ENCODE data around the gene NR3C2. TPM values are rescaled to one million over a fixed set of nuclear protein-coding genes. Genes with fewer than 3 reads are reported as not detected.

NR3C2 gene
- total RNA-seq, 1 experiment from 2014 or later = 1.6 TPM

DNA sequence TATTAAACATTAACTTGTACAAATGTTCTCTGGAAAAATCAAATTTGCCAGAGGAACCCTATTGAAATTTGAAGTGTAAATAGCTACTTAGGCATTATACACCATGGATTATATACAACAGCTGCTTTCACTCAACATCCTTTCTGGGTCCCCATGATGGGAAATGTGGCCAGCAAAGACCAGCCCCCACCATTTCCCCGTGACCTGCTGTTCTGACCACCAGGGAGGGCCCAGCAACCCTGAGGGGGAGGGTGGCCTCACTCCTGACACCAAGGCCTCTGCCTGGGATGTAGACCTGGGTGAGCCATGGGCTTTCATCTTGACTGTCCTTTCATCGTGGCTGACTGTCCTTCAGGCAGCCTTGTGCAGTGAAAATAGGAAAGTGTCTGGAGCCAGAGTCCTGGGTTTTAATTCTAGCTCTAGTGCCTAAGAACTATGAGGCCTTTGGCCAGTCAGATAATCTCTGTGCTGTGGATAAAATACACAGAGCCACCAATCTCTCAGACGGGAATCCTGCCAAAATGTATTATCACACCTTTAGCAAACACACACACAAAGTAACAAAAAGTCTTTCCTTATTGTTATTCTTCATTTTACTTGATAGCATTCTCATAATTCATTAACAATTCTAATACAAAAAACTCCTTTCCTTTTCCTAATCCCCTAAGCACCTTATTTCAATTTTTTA is 45.1 kb downstream of the NR3C2 start:
- DNase-seq (ENCODE audit: low spot score) = no peak
- ChIA-PET POLR2A (ENCODE audit: low non-redundant PET) (no interaction called here), CTCF (no interaction called here)
- Histone ChIP-seq H3K36me3 (ENCODE audit: insufficient read depth, low read length, poor library complexity, severe bottlenecking) (no peaks in the 10 kb centered on the region), H3K9me3 (ENCODE audit: low read depth, low read length, poor library complexity, severe bottlenecking) (no peaks in the 10 kb centered on the region), H3K27ac (ENCODE audit: low read depth, low read length, poor library complexity, severe bottlenecking) (no peak overlapping the region), H3K4me3 (ENCODE audit: low read depth, low read length, poor library complexity, severe bottlenecking) (no peak overlapping the region), H3K27me3 (replicated peaks; ENCODE audit: insufficient read depth, low read depth, low read length, poor library complexity) (no peaks in the 10 kb centered on the region), H3K4me1 (ENCODE audit: insufficient read depth, low read length, poor library complexity, severe bottlenecking) (no peaks in the 10 kb centered on the region)
- BruUV-seq (replicated peaks) = no TSS peak
- intact Hi-C loops (cut with micrococcal nuclease; ENCODE audit: unreplicated experiment) = no loop called here
- TF ChIP-seq EZH2 (IDR thresholded peaks at IDR 0.05; ENCODE audit: borderline replicate concordance, low read depth, low read length, poor library complexity, severe bottlenecking) = no peak
- TF ChIP-seq, protein P1, sequence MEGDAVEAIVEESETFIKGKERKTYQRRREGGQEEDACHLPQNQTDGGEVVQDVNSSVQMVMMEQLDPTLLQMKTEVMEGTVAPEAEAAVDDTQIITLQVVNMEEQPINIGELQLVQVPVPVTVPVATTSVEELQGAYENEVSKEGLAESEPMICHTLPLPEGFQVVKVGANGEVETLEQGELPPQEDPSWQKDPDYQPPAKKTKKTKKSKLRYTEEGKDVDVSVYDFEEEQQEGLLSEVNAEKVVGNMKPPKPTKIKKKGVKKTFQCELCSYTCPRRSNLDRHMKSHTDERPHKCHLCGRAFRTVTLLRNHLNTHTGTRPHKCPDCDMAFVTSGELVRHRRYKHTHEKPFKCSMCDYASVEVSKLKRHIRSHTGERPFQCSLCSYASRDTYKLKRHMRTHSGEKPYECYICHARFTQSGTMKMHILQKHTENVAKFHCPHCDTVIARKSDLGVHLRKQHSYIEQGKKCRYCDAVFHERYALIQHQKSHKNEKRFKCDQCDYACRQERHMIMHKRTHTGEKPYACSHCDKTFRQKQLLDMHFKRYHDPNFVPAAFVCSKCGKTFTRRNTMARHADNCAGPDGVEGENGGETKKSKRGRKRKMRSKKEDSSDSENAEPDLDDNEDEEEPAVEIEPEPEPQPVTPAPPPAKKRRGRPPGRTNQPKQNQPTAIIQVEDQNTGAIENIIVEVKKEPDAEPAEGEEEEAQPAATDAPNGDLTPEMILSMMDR (conservative IDR thresholded peaks at IDR 0.05; ENCODE audit: low read depth, low read length) = no peak

GRCh38 chr4:148395771-148396170 is 46.4 kb downstream of the NR3C2 start:
- no TSS peak for BruUV-seq (replicated peaks)
- no peaks in the 10 kb centered on the region for H3K27me3 ChIP-seq (replicated peaks; ENCODE audit: insufficient read depth, low read depth, low read length, poor library complexity)
- TF ChIP-seq EZH2 (IDR thresholded peaks at IDR 0.05; ENCODE audit: borderline replicate concordance, low read depth, low read length, poor library complexity, severe bottlenecking) = no peak
- TF ChIP-seq, protein P1 (conservative IDR thresholded peaks at IDR 0.05; ENCODE audit: low read depth, low read length) = no peak
- no peak for DNase-seq (ENCODE audit: low spot score)
- H3K36me3 ChIP-seq (ENCODE audit: insufficient read depth, low read length, poor library complexity, severe bottlenecking) = no peaks in the 10 kb centered on the region
- ChIA-PET POLR2A (ENCODE audit: low non-redundant PET) (no interaction called here), CTCF (no interaction called here)
- H3K4me3 ChIP-seq (ENCODE audit: low read depth, low read length, poor library complexity, severe bottlenecking) = no peak overlapping the region
- intact Hi-C loops (cut with micrococcal nuclease; ENCODE audit: unreplicated experiment) = no loop called here
- no peaks in the 10 kb centered on the region for H3K4me1 ChIP-seq (ENCODE audit: insufficient read depth, low read length, poor library complexity, severe bottlenecking)
- H3K27ac ChIP-seq (ENCODE audit: low read depth, low read length, poor library complexity, severe bottlenecking) = no peak overlapping the region
- no peaks in the 10 kb centered on the region for H3K9me3 ChIP-seq (ENCODE audit: low read depth, low read length, poor library complexity, severe bottlenecking)

GRCh38 chr4:148391056-148391455 is 51.2 kb downstream of the NR3C2 start:
- intact Hi-C loops (cut with micrococcal nuclease; ENCODE audit: unreplicated experiment) = no loop called here
- ChIA-PET POLR2A (ENCODE audit: low non-redundant PET) (interaction anchor here (0.6 kb wide), 1 partner anchor 337 kb away, joined by 3 read pairs; no protein-coding TSS in a partner anchor), CTCF (no interaction called here)
- no TSS peak for BruUV-seq (replicated peaks)
- no peak for DNase-seq (ENCODE audit: low spot score)
- H3K4me1 ChIP-seq (ENCODE audit: insufficient read depth, low read length, poor library complexity, severe bottlenecking) = no peaks in the 10 kb centered on the region
- no peak overlapping the region for H3K4me3 ChIP-seq (ENCODE audit: low read depth, low read length, poor library complexity, severe bottlenecking)
- H3K9me3 ChIP-seq (ENCODE audit: low read depth, low read length, poor library complexity, severe bottlenecking) = no peaks in the 10 kb centered on the region
- no peaks in the 10 kb centered on the region for H3K27me3 ChIP-seq (replicated peaks; ENCODE audit: insufficient read depth, low read depth, low read length, poor library complexity)
- H3K36me3 ChIP-seq (ENCODE audit: insufficient read depth, low read length, poor library complexity, severe bottlenecking) = no peaks in the 10 kb centered on the region
- TF ChIP-seq EZH2 (IDR thresholded peaks at IDR 0.05; ENCODE audit: borderline replicate concordance, low read depth, low read length, poor library complexity, severe bottlenecking) = no peak
- TF ChIP-seq, protein P1 (conservative IDR thresholded peaks at IDR 0.05; ENCODE audit: low read depth, low read length) = no peak
- H3K27ac ChIP-seq (ENCODE audit: low read depth, low read length, poor library complexity, severe bottlenecking) = no peak overlapping the region

Measured in A673 (cell line).